ENCODE measurements around the gene OPCML.
A peak's percentile ranks its signal among the peaks of the same experiment; 100 is the strongest.

OPCML gene

DNA sequence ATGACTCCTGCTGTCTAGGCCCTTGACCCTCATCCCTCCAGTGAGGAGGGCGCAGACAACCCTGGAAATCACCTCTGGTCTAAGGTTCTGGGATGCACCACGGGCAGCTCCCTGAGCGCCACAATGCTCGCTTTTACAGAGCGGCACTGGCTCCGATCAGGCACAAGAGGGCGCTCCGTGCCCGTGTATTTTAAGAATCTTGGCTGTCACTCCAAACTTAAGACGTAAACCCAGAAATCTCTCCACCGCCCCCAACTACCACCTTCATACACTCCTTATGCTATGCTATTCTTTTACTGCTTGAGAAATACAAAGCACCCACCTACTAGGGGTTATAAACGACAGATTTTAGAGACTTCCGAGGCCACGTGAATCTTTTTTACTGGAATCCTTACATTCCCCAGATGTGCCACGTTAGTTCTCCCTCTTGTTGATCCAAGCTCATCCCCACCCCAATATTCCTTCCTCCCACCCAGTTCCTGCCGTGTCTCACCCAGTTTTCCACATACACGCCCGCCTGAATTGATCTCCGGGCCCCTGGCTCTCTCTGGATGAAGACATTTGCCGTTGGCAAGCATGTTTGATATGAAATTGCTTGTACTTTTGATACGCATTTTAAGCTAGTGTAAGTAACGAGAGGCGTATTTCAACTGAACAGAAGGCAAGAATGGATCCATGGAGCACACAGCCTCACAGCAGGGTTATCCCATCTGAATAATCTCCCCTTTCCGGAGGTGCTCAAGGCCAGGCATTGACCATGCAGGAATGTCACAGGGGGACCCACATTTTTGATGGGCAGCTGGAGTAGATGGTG is 453.5 kb downstream of the OPCML start:
- TF ChIP-seq, protein P1, sequence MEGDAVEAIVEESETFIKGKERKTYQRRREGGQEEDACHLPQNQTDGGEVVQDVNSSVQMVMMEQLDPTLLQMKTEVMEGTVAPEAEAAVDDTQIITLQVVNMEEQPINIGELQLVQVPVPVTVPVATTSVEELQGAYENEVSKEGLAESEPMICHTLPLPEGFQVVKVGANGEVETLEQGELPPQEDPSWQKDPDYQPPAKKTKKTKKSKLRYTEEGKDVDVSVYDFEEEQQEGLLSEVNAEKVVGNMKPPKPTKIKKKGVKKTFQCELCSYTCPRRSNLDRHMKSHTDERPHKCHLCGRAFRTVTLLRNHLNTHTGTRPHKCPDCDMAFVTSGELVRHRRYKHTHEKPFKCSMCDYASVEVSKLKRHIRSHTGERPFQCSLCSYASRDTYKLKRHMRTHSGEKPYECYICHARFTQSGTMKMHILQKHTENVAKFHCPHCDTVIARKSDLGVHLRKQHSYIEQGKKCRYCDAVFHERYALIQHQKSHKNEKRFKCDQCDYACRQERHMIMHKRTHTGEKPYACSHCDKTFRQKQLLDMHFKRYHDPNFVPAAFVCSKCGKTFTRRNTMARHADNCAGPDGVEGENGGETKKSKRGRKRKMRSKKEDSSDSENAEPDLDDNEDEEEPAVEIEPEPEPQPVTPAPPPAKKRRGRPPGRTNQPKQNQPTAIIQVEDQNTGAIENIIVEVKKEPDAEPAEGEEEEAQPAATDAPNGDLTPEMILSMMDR (IDR thresholded peaks at IDR 0.05) = peak; percentile 88

DNA sequence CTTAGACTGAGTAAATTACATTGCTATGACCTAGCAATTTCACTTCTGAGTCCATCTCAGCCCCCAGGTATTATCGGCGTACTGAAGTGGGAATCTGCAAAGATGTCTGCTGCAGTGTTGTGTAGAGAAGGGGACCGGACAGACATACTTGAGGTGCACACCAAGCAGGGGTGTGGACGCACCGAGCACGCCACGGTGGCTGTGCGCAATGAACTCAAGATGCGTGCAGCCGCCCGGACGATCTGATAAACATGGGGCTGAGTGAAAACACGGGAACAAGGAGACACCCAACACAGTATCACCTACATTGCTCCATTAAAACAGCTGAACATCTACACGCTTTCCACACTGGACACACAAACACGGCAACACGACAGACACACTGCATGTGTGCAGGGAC is 454.3 kb downstream of the OPCML start:
- TF ChIP-seq, protein P1 (IDR thresholded peaks at IDR 0.05) = no peak

DNA sequence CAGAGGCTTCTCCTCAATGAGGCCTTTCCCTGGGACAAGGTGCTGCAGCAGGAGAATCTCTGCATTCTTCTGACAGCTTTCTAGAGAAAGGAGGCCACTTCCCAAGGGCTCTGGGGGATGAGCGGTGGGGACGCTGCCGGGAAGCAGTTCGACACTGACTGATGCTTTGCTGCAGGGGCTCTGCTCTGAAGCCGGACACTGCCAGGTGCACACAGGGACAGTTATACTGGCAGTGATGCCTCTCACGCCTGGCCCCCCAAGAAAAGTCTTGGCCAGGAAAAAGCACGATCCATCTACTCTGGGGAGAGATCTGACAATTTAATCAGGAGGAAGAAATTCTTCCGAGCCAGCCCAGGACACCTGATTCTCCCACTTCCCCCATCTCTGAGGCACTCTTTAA is 456.9 kb downstream of the OPCML start:
- TF ChIP-seq, protein P1 (IDR thresholded peaks at IDR 0.05) = no peak

DNA sequence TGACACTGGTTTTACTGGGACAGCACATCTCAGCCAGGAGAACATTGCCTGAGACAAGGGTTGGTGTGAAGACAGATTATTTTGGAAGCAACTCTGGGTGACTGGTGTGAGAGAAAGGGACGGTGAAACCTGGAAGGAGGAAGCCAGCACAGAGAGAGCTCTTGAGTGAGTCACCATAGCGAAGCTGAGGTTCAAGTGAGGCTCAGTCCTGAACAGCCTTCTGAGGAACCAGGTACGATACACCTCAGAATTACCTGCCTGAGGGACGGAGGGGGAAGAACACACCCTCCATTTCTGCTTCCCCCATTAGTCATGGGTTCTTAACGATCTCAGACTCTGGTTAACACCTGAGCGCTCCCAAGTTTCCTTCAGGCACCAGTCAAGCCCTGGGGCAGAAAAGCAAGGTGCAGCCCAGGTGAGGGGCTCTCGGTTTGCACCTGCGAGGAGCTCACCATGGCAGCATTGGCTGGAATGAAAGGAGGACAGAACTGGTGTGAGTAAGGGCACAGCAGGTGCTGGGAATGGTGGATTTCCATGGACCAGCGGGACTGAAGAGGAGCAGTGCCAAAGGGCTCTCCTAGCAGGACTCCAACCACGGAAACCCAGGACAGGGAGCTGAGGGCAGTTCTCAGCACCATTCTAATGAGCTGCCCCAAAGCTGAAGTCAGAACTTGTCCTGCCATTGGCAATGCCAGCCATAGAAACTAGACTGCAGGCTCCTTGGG is 459.3 kb downstream of the OPCML start:
- TF ChIP-seq, protein P1 (IDR thresholded peaks at IDR 0.05) = no peak

DNA sequence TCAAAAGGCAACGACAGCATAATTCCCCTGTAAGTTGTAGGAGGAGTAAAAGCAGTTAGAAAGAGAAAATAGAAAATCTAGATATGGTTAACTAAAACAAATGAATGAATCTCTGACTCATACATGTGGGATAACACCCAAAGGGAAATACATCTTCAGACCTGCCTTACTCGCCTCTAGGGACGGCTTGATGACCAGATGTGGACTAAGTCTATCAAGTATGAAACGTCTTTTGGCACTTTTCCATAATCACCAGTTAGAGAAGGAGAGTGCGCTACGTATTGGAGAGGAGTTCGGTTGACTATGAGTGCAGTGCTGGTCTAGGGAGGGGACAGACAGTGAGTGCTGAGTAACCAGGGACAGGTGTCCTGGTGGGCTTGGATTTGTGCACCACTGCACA is 459.9 kb downstream of the OPCML start:
- TF ChIP-seq, protein P1 (IDR thresholded peaks at IDR 0.05) = no peak

DNA sequence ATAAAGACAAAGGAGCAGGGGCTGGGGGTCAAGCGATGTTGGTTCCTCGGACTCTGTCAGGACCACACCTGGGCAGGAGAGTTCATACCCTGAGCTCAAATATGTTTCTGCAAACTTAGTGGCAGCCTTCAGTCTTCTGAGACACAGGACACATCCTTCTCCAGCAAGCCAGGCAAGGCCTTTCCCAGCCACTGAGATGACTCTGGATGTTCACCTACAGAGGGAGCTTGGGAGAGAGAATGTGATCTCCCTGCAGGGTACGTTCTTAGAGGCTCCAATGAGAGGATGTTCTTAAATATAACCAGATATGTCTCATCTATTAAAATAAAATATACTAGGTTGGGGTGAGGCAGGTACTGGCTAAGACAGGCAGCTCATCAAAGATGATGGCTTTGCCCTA is 461.5 kb downstream of the OPCML start:
- TF ChIP-seq, protein P1 (IDR thresholded peaks at IDR 0.05) = no peak

DNA sequence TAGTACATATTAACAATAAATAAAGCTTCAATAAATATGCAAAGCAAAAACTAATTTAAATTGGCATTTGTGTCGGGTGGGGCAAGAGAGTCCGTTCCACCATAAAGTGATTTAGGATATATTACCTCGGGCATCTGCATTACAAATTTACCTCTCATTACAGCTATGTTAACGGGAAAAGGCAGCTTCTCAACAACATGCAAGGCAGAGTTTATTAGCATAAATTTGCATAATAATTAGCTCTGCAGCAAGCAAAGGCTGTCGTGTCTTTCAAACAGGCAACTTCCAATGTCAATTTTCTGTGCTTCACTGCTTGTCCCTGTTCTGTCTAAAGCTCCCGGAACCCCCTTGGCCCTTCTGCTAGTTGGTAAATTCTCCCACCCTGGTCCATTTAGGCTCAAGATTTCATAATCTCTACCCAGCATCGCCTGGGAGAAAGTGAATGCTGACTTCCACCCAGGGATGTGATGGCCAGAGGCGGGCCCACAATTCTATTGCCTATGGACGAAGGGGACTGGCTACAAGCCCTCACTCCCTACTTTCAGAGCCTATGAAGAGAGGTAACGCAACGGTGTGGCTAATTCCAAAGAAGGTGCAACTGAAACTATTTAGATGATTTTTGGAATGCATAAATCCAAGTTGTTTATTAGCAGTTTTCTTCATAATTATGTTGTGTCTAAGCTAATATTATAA is 462.1 kb downstream of the OPCML start:
- TF ChIP-seq, protein P1 (IDR thresholded peaks at IDR 0.05) = no peak
